ENCODE results near the gene CASTOR1. TPM values are rescaled to one million over a fixed set of nuclear protein-coding genes. Genes with fewer than 3 reads are reported as not detected.

The CASTOR1 gene
- total RNA-seq, 6 donors from 2014 or later = 7.0 to 31.5 (median 22.1) TPM

Other genes starting within 250 kb of the CASTOR1 start
- under 1 TPM in 1 of 6 donors, not detected in 5; 0.80 TPM for gene HORMAD2, start 209.0 kb downstream of the CASTOR1 start, total RNA-seq
- gene LIF, start 42.7 kb downstream of the CASTOR1 start, total RNA-seq = 10 to 100 TPM in 1 of 6 donors, 1 to 10 TPM in 4, under 1 TPM in 1; 0.89 to 16.9 (median 3.8) TPM
- 10 to 100 TPM in 1 of 6 donors, 1 to 10 TPM in 4, under 1 TPM in 1; 0.98 to 11.7 (median 5.1) TPM for gene OSM, start 22.7 kb downstream of the CASTOR1 start, total RNA-seq
- 10 to 100 TPM; 22.6 to 61.0 (median 36.2) TPM for gene TBC1D10A, start 37.4 kb upstream of the CASTOR1 start, total RNA-seq
- gene SF3A1, start 67.4 kb upstream of the CASTOR1 start, total RNA-seq = 100 to 1,000 TPM in 4 of 6 donors, 10 to 100 TPM in 2; 89.1 to 204 (median 138) TPM
- gene CCDC157, start 67.5 kb upstream of the CASTOR1 start, total RNA-seq = 10 to 100 TPM in 2 of 6 donors, 1 to 10 TPM in 4; 3.3 to 16.8 (median 7.9) TPM
- 10 to 100 TPM in 5 of 6 donors, 1 to 10 TPM in 1; 9.3 to 30.3 (median 16.5) TPM for gene RNF215, start 97.9 kb upstream of the CASTOR1 start, total RNA-seq
- gene SEC14L2, start 107.5 kb upstream of the CASTOR1 start, total RNA-seq = 10 to 100 TPM in 2 of 6 donors, 1 to 10 TPM in 4; 5.6 to 12.6 (median 8.4) TPM
- gene MTFP1, start 136.3 kb upstream of the CASTOR1 start, total RNA-seq = 10 to 100 TPM in 4 of 6 donors, 1 to 10 TPM in 2; 5.8 to 28.4 (median 12.8) TPM
- 1 to 10 TPM in 3 of 6 donors, under 1 TPM in 2, not detected in 1; 0.43 to 2.3 (median 1.1) TPM for gene SEC14L3, start 182.5 kb upstream of the CASTOR1 start, total RNA-seq
- gene SEC14L4, start 216.2 kb upstream of the CASTOR1 start, total RNA-seq = 10 to 100 TPM; 11.6 to 41.2 (median 17.7) TPM

Measured in upper lobe of left lung (tissue), 6 donors.